Activated naive CD8-positive, alpha-beta T cell treated with anti-CD3 and anti-CD28 coated beads, Interleukin-2, amount 50 U/mL, for 24 hours (primary cell): ENCODE results near the gene EPB41L2.
"Not testable (repeated sequence)": the region's sequence is repeated elsewhere in the genome, so short reads cannot be mapped to it uniquely, and the experiment has no call there.

Experiments
- ATAC-seq: fragments of 150-1000 bp; cut with Tn5 transposase; one replicate; pipeline ENCODE4 v1.10.0; 2021
- DNase-seq: peaks from one replicate; pipeline ENCODE4 v3.0.0; 2021
- H3K27ac Mint-ChIP-seq: one replicate; pipeline ENCODE4 v1.8.0; 2021; ENCODE audit warnings: mild to moderate bottlenecking, mixed read lengths
- H3K27me3 Mint-ChIP-seq: one replicate; pipeline ENCODE4 v1.8.0; 2021; ENCODE audit warnings: mixed read lengths
- H3K36me3 Mint-ChIP-seq: one replicate; pipeline ENCODE4 v1.8.0; 2021; ENCODE audit warnings: low read depth, mixed read lengths
- H3K4me1 Mint-ChIP-seq: one replicate; pipeline ENCODE4 v1.8.0; 2021; ENCODE audit warnings: mixed read lengths
- H3K4me3 Mint-ChIP-seq: one replicate; pipeline ENCODE4 v1.8.0; 2021; ENCODE audit warnings: mild to moderate bottlenecking, moderate library complexity, mixed read lengths
- H3K9me3 Mint-ChIP-seq: one replicate; pipeline ENCODE4 v1.8.0; 2021; ENCODE audit warnings: mixed read lengths

Gene EPB41L2

DNA sequence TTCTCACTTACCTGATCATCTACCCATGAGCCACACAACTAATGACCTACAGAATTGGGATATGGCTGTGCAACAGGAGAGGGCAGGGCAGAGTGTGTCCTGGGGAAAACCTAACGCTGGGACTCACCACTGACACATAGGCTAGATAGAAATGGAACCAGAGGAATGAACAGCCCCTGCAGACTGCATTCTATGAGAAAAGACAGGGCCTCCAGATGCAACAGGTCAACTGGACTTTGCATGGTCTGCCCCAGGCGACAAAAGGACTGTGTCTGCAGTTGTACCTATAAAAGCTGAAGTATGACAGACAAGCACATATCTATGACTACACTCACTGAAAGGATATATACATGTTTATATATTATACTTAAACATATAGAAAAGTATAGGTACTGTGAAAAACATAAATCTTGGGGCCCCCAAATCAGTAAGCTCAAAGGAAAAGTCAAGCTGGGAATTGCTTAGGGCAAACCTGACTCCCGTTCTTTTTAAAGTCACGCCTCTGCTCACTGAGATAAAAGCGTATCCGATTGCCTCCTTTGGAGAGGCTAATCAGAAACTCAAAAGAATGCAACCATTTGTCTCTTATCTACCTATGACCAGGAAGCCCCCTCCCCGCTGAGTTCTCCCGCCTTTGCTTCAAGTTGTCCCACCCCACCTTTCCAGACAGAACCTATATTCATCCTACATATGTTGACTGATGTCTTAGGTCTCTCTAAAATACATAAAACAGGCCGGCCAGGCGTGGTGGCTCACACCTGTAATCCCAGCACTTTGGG lies 68.5 kb downstream of the EPB41L2 start:
- Mint-ChIP-seq H3K27me3 (peaks cover 2% of the 10 kb centered on the region), H3K36me3 (no peaks in the 10 kb centered on the region), H3K27ac (no peak overlapping the region), H3K4me3 (no peak overlapping the region), H3K9me3 (peaks cover 4% of the 10 kb centered on the region), H3K4me1 (no peaks in the 10 kb centered on the region)
- no peak for ATAC-seq
- no peak for DNase-seq

- no peak for ATAC-seq
- Mint-ChIP-seq H3K9me3 (peaks cover 4% of the 10 kb centered on the region), H3K27ac (no peak overlapping the region), H3K4me1 (no peaks in the 10 kb centered on the region), H3K27me3 (peaks cover 2% of the 10 kb centered on the region), H3K4me3 (no peak overlapping the region), H3K36me3 (no peaks in the 10 kb centered on the region)
- DNase-seq: no peak
Measured at GRCh38 chr6:130993292-130993765, 69.7 kb downstream of the EPB41L2 start.

GRCh38 chr6:130991422-130992137 lies 71.5 kb downstream of the EPB41L2 start:
- Mint-ChIP-seq H3K27me3 (no peaks in the 10 kb centered on the region), H3K9me3 (peaks cover 4% of the 10 kb centered on the region), H3K4me3 (no peak overlapping the region), H3K4me1 (no peaks in the 10 kb centered on the region), H3K27ac (no peak overlapping the region), H3K36me3 (no peaks in the 10 kb centered on the region)
- no peak for ATAC-seq
- DNase-seq: no peak

- DNase-seq, H3K27me3 Mint-ChIP-seq, ATAC-seq, H3K4me3 Mint-ChIP-seq, H3K36me3 Mint-ChIP-seq, H3K4me1 Mint-ChIP-seq, H3K27ac Mint-ChIP-seq: not testable (repeated sequence)
- H3K9me3 Mint-ChIP-seq: peaks cover 14% of the 10 kb centered on the region
Measured at GRCh38 chr6:130987539-130987938, 75.5 kb downstream of the EPB41L2 start.

- DNase-seq (no peak), ATAC-seq (no peak)
- Mint-ChIP-seq H3K4me3 (no peak overlapping the region), H3K27me3 (no peaks in the 10 kb centered on the region), H3K27ac (no peak overlapping the region), H3K4me1 (peaks cover 10% of the 10 kb centered on the region), H3K9me3 (peaks cover 14% of the 10 kb centered on the region), H3K36me3 (peaks cover 5% of the 10 kb centered on the region)
Measured at GRCh38 chr6:130985115-130985514, 77.9 kb downstream of the EPB41L2 start.

DNA sequence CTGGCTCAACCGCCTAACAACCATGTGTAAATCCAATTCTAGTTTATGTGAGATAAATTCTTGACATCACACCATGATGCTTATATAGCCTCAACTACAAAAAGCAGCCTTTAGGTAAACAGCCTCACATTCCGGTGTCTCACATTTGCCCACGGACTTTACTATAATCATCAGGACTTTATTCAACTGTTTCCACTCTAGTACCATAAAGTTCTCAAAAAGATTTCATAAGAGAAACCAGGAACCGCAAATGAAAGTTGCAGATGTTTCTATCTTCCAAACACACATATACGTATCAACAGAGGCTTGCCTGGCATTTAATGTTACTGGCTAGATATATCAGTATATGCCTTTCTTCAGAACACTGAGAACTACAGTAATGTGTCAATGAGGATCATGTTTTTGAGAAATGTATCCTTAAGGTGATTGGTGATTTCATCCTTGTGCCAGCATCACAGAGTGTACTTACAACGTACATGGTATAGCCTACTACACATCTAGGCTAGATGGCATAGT lies 80.0 kb downstream of the EPB41L2 start:
- H3K36me3 Mint-ChIP-seq: peaks cover 5% of the 10 kb centered on the region
- no peaks in the 10 kb centered on the region for H3K27me3 Mint-ChIP-seq
- no peak overlapping the region for H3K27ac Mint-ChIP-seq
- H3K4me1 Mint-ChIP-seq: peaks cover 13% of the 10 kb centered on the region
- no peak for ATAC-seq
- peaks cover 19% of the 10 kb centered on the region for H3K9me3 Mint-ChIP-seq
- H3K4me3 Mint-ChIP-seq: no peak overlapping the region
- no peak for DNase-seq

DNA sequence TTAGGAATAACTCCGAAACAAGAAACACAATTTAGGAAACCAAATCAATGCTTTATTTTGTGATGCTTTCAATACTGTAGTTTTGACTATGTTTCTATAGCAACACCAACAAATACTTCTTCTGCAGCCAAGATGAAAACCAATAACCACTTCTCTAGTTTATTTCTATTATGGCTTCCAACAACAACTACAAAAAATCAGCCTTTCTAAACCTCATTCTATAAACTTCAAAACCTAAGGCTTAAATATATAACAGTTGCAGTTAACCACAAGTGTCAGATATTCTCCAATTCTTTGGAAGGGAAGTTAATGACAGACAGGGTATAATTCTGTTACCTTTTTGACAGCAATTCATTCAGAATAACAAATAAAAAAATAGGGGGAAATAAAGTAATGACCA lies 80.9 kb downstream of the EPB41L2 start:
- Mint-ChIP-seq H3K4me1 (peaks cover 13% of the 10 kb centered on the region), H3K36me3 (peaks cover 5% of the 10 kb centered on the region), H3K9me3 (peaks cover 19% of the 10 kb centered on the region), H3K27me3 (no peaks in the 10 kb centered on the region), H3K4me3 (no peak overlapping the region), H3K27ac (no peak overlapping the region)
- ATAC-seq: no peak
- no peak for DNase-seq

DNA sequence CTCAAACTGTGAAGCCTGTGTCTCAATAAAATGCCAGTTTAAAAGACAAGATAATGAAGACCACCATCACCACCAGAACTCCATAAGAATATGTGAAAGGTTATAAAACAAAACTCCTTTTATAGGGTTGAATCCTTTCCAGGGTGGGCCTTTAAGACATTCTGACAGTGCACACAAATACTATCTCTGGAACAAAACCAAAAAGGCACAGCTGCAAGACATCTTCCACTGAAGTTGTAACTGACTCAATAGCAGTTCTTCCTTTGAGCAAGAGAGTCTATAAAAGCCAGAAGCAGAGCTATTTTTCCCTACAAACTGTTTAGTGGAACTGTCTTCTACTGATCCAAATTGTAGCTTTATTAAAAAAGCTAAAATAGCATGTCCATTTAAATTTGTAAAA lies 81.6 kb downstream of the EPB41L2 start:
- H3K4me1 Mint-ChIP-seq: peaks cover 13% of the 10 kb centered on the region
- DNase-seq (no peak), ATAC-seq (no peak)
- H3K4me3 Mint-ChIP-seq: no peak overlapping the region
- peaks cover 19% of the 10 kb centered on the region for H3K9me3 Mint-ChIP-seq
- H3K27ac Mint-ChIP-seq: no peak overlapping the region
- H3K27me3 Mint-ChIP-seq: no peaks in the 10 kb centered on the region
- peaks cover 5% of the 10 kb centered on the region for H3K36me3 Mint-ChIP-seq

DNA sequence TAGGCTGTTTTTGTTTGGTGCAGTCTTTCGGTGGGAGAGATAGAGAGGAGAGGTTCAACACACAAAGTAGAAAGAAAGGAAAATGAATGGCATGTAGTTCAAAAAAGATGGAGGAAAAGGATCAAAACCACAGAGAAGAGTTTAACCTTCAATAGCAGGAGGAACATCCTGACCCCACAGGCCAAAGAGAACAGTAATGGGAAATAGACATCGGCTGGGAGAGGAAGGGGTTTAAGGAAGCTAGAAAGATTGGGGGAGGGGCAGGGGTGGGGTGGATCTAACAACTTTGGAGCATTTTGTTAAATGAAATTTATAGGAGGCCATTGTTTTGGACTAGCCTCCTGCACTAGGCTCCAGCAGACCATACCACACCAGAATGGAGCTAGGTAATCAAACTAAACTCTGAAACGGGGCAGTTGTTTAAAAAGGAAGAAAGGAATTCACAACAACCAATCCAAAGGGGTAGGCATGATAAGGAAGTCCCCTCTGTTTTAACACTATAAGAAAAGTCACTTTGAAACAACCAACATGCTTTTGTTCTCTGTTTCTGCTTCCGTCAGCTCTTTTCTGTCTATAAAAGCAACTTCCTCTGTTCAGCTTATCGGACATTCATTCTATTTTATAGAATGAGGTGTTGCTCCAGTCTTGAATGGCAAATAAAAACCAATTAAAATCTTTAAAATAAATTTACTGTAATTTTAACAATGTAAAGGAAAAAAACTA lies 82.6 kb downstream of the EPB41L2 start:
- peaks cover 13% of the 10 kb centered on the region for H3K4me1 Mint-ChIP-seq
- ATAC-seq: no peak
- H3K27me3 Mint-ChIP-seq: no peaks in the 10 kb centered on the region
- no peak for DNase-seq
- peaks cover 10% of the 10 kb centered on the region for H3K9me3 Mint-ChIP-seq
- no peak overlapping the region for H3K4me3 Mint-ChIP-seq
- peaks cover under 1% of the 10 kb centered on the region for H3K36me3 Mint-ChIP-seq
- H3K27ac Mint-ChIP-seq: no peak overlapping the region

DNA sequence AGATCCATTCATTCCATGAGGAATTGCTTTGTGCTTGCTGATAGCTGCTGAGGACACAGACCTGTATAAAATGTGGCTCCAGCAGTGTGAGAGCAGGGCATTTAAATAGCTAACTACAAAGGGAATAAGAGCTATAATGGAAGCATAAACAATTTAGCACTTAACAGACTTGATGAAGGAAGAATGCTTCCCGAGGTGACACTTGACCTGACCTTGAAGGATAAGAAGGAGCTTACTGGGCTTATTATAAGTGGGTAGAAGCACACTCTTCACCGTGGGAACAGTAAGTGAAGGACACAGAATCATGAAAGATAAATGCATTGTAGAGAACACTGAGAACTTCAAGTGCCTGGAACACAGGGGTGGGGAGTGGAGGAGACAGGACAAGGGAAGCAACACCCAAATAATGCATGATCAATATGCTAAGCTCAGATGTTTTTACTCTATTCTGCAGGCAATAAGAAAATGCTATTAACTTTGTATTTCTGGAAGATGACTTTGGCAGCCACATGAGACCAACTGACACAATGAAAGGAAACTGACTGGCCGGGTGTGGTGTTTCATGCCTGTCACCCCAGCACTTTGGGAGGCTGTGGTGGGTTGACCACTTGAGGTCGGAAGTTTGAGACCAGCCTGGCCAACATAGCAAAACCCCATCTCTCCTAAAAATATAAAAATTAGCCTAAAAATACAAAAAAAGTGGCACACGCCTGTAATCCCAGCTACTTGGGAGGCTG lies 84.2 kb downstream of the EPB41L2 start:
- DNase-seq (no peak), ATAC-seq (no peak)
- Mint-ChIP-seq H3K27ac (no peak overlapping the region), H3K4me3 (no peak overlapping the region), H3K36me3 (no peaks in the 10 kb centered on the region), H3K9me3 (peaks cover 5% of the 10 kb centered on the region), H3K4me1 (peaks cover 15% of the 10 kb centered on the region), H3K27me3 (no peaks in the 10 kb centered on the region)

DNA sequence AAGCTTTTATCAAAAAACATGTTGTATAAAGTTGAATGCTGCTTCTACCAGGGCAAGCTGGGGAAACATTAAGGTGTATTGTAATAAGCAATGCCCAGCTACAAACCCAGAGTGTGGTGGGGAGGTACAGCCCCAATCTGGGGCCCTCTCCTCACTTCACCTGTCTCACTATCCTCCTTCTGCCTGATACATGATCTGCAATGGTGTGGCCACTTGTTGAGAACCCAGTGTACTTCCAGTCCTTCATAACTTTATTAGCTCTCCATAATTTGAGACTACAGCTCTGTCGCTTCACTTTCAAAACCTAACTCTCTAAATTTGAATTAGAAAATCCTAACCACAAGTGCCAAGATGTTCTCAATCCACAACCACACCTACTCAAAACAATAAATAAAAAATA lies 84.9 kb downstream of the EPB41L2 start:
- no peak overlapping the region for H3K27ac Mint-ChIP-seq
- peaks cover 5% of the 10 kb centered on the region for H3K9me3 Mint-ChIP-seq
- no peak for DNase-seq
- H3K27me3 Mint-ChIP-seq: no peaks in the 10 kb centered on the region
- peaks cover 15% of the 10 kb centered on the region for H3K4me1 Mint-ChIP-seq
- H3K4me3 Mint-ChIP-seq: no peak overlapping the region
- no peak for ATAC-seq
- peaks cover 3% of the 10 kb centered on the region for H3K36me3 Mint-ChIP-seq

DNA sequence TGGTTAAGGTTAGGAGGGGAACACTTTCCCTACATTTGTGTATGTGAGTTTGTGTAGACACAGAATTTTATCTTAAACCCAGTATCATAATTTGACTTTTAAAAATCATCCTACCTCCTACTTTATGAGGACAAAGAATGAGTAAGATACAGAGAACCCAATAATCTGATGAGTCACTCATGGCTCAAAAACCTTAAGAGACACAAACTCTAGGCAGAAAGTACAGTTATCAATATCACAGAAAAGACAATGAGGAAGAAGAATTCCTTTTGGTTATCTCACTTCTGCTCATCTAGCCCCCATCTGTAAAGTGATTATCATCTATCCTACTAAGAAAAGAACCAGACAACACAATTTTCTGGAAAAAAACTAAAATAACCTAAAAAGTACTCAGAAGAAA lies 87.7 kb downstream of the EPB41L2 start:
- no peak for ATAC-seq
- DNase-seq: no peak
- Mint-ChIP-seq H3K36me3 (peaks cover 3% of the 10 kb centered on the region), H3K27me3 (no peaks in the 10 kb centered on the region), H3K4me3 (no peak overlapping the region), H3K9me3 (peaks cover 5% of the 10 kb centered on the region), H3K27ac (no peak overlapping the region), H3K4me1 (peaks cover 11% of the 10 kb centered on the region)

- Mint-ChIP-seq H3K9me3 (no peaks in the 10 kb centered on the region), H3K4me1 (peaks cover 6% of the 10 kb centered on the region), H3K4me3 (no peak overlapping the region), H3K36me3 (peaks cover 3% of the 10 kb centered on the region), H3K27ac (no peak overlapping the region), H3K27me3 (no peaks in the 10 kb centered on the region)
- DNase-seq (no peak), ATAC-seq (no peak)
Measured at GRCh38 chr6:130973521-130974277, 89.3 kb downstream of the EPB41L2 start.
